ENCODE results near the gene HOXA5.

The HOXA5 gene

GRCh38 chr7:27104341-27105058 is 39.0 kb downstream of the HOXA5 start:
- no peak for DNase-seq

GRCh38 chr7:27103489-27104226 is 39.8 kb downstream of the HOXA5 start:
- no peak for DNase-seq

- DNase-seq = peak; percentile 76
Observed at GRCh38 chr7:27102581-27103442, 40.7 kb downstream of the HOXA5 start, which contains the start of gene HOXA2. Gene HOXA2, minus strand, starts transcription at chr7:27102683. Its CDS starts 183 bp downstream, at chr7:27102500.

- DNase-seq = no peak
Observed at GRCh38 chr7:27101957-27102580, 41.4 kb downstream of the HOXA5 start.

GRCh38 chr7:27101171-27101956 is 42.1 kb downstream of the HOXA5 start:
- DNase-seq = no peak

GRCh38 chr7:27100694-27101170 is 42.7 kb downstream of the HOXA5 start:
- DNase-seq = no peak

GRCh38 chr7:27099453-27100370 is 43.8 kb downstream of the HOXA5 start:
- DNase-seq = no peak

- peak; percentile 59 for DNase-seq
Observed at GRCh38 chr7:27098578-27099451, 44.7 kb downstream of the HOXA5 start.

- DNase-seq = no peak
Observed at GRCh38 chr7:27097686-27098577, 45.5 kb downstream of the HOXA5 start.

- peak; percentile 59 for DNase-seq
Observed at GRCh38 chr7:27096768-27097514, 46.5 kb downstream of the HOXA5 start.

GRCh38 chr7:27095897-27096767 is 47.3 kb downstream of the HOXA5 start, which contains the start of gene HOXA1:
Gene HOXA1, minus strand, starts transcription at chr7:27096000. Its CDS starts 88 bp downstream, at chr7:27095912.
- peak; percentile 97 for DNase-seq

- DNase-seq = no peak
Observed at GRCh38 chr7:27095050-27095896, 48.2 kb downstream of the HOXA5 start.

GRCh38 chr7:27094304-27095049 is 49.0 kb downstream of the HOXA5 start:
- no peak for DNase-seq

- no peak for DNase-seq
Observed at GRCh38 chr7:27093184-27093895, 50.1 kb downstream of the HOXA5 start.

All from NCI-H82 (cell line).